A549 (cell line): ENCODE measurements around the gene TERB1. TPM values are rescaled to one million over a fixed set of nuclear protein-coding genes. Genes with fewer than 3 reads are reported as not detected.

Source experiments
- ATAC-seq, 2 experiments: fragments of 200-7000 bp in 1 of 2; fragments of >200 bp in 1 of 2; cut with Nextera tagmentation in 1 of 2; cut with Tn5 transposase in 1 of 2; 3 replicates each; pipeline versions ENCODE4 v1.8.0 to v1.9.1; 2018 to 2020; ENCODE audit warnings: mild to moderate bottlenecking in 1 of 2, moderate library complexity in 1 of 2
- CTCF ChIA-PET: fragments of 300-600 bp; sonication (Branson Sonifier 250); formaldehyde crosslinking; extraction: SDS; loops from one replicate; lab custom pipeline; 2021; ENCODE audit warnings: antibody characterized with exemption, inconsistent platforms; lab: Yijun Ruan, JAX
- POLR2A ChIA-PET: fragments of 350-600 bp; formaldehyde crosslinking; extraction: SDS; loops from one replicate; lab custom pipeline; 2021; ENCODE audit warnings: antibody characterized with exemption, inconsistent platforms; lab: Yijun Ruan, JAX
- DNase-seq, 2 experiments: peaks; one replicate each; pipeline versions ENCODE4 v3.0.0 to v3.0.0-alpha.2; 2011 to 2016; ENCODE audit warnings: low read depth in 1 of 2, low spot score in 1 of 2
- FAIRE-seq: peaks from 2 replicates; lab custom pipeline; 2011; peaks lifted over from hg19 to GRCh38; lab: Jason Lieb, UNC
- H3K27ac ChIP-seq, 2 experiments: fragments of >200 bp; sonication (Bioruptor Twin); formaldehyde crosslinking; 3 replicates each; pipeline ENCODE4 v1.5.1; 2016 to 2017
- H3K4me1 ChIP-seq: fragments of >200 bp; sonication (Bioruptor Twin); formaldehyde crosslinking; 3 replicates; pipeline ENCODE4 v1.6.1; 2016
- H3K4me2 ChIP-seq: fragments of >200 bp; sonication (Bioruptor Twin); formaldehyde crosslinking; 3 replicates; pipeline ENCODE4 v1.6.1; 2016
- H3K4me3 ChIP-seq: fragments of >200 bp; sonication (Bioruptor Twin); formaldehyde crosslinking; 3 replicates; pipeline ENCODE4 v1.5.1; 2016
- H3K9me3 ChIP-seq: fragments of >200 bp; sonication (Bioruptor Twin); formaldehyde crosslinking; 3 replicates; pipeline ENCODE4 v1.6.1; 2016
- CBX2 ChIP-seq: fragments of 200-600 bp; sonication (generic); IDR thresholded peaks from 2 replicates; pipeline ENCODE4 v1.6.1; 2016; ENCODE audit warnings: low read depth, mild to moderate bottlenecking, borderline replicate concordance
- CHD2 ChIP-seq: fragments of 150-350 bp; IDR thresholded peaks from 2 replicates; pipeline ENCODE4 v1.6.1; 2014; ENCODE audit warnings: low read length; ENCODE audit not compliant: partially characterized antibody
- CHD4 ChIP-seq: fragments of 200-600 bp; sonication (generic); IDR thresholded peaks from 2 replicates; pipeline ENCODE4 v1.6.1; 2016; ENCODE audit warnings: antibody characterized with exemption, mild to moderate bottlenecking, borderline replicate concordance
- EP300 ChIP-seq, 2 experiments: fragments of >200 bp; sonication (Bioruptor Twin); formaldehyde crosslinking; IDR thresholded peaks; 2 replicates in 1 of 2; 3 replicates in 1 of 2; pipeline ENCODE4 v1.6.1; 2016 to 2017
- ESRRA ChIP-seq: fragments of 150-350 bp; IDR thresholded peaks from 2 replicates; pipeline ENCODE4 v1.6.1; 2014; ENCODE audit warnings: mild to moderate bottlenecking, low read length, borderline replicate concordance
- FOSB ChIP-seq: fragments of 250-450 bp; sonication (Bioruptor Pico); IDR thresholded peaks from 2 replicates; pipeline ENCODE4 v1.5.0; 2020; ENCODE audit warnings: mild to moderate bottlenecking, moderate library complexity
- FOXS1 ChIP-seq: fragments of 250-450 bp; sonication (Bioruptor Pico); IDR thresholded peaks from 2 replicates; pipeline ENCODE4 v1.5.0; 2020; ENCODE audit warnings: mild to moderate bottlenecking, moderate library complexity
- GATA3 ChIP-seq: IDR thresholded peaks from 2 replicates; pipeline ENCODE4 v1.6.1; 2012; ENCODE audit warnings: borderline replicate concordance
- HOXA7 ChIP-seq: fragments of 250-450 bp; sonication (Bioruptor Pico); IDR thresholded peaks from 2 replicates; pipeline ENCODE4 v1.5.0; 2020; ENCODE audit warnings: mild to moderate bottlenecking, moderate library complexity
- HOXB13 ChIP-seq: fragments of 250-450 bp; sonication (Bioruptor Pico); IDR thresholded peaks from 2 replicates; pipeline ENCODE4 v1.5.0; 2020; ENCODE audit warnings: low read depth, mild to moderate bottlenecking, moderate library complexity
- MAFK ChIP-seq: fragments of 450-650 bp; IDR thresholded peaks from 2 replicates; pipeline ENCODE4 v1.6.1; 2014; ENCODE audit not compliant: partially characterized antibody
- NFE2L2 ChIP-seq: fragments of 150-350 bp; conservative IDR thresholded peaks from 2 replicates; pipeline ENCODE4 v1.6.1; 2014; ENCODE audit warnings: low read length
- NR3C1 ChIP-seq: fragments of >200 bp; sonication (Bioruptor Twin); formaldehyde crosslinking; IDR thresholded peaks from 3 replicates; pipeline ENCODE4 v1.6.1; 2017
- POLR2A ChIP-seq: IDR thresholded peaks from 2 replicates; pipeline ENCODE4 v1.6.1; 2012; ENCODE audit warnings: mild to moderate bottlenecking, low read length
- RAD21 ChIP-seq, 2 experiments: fragments of >200 bp in 1 of 2; sonication (Bioruptor Twin) in 1 of 2; formaldehyde crosslinking in 1 of 2; IDR thresholded peaks in 1 of 2; conservative IDR thresholded peaks in 1 of 2; 2 replicates in 1 of 2; 3 replicates in 1 of 2; pipeline ENCODE4 v1.6.1; 2012 to 2018; ENCODE audit warnings: inconsistent platforms in 1 of 2
- RCOR1 ChIP-seq: fragments of 150-350 bp; IDR thresholded peaks from 2 replicates; pipeline ENCODE4 v1.6.1; 2014; ENCODE audit warnings: antibody characterized with exemption, low read length, low read depth
- TFCP2L1 ChIP-seq: fragments of 250-450 bp; sonication (Bioruptor Pico); IDR thresholded peaks from 2 replicates; pipeline ENCODE4 v1.5.0; 2021; ENCODE audit warnings: mild to moderate bottlenecking
- TP53 ChIP-seq: fragments of 250-450 bp; sonication (Bioruptor Pico); IDR thresholded peaks from 2 replicates; pipeline ENCODE4 v1.5.0; 2021; ENCODE audit warnings: mild to moderate bottlenecking, moderate library complexity
- WGBS: methylation state at CpG from one replicate; pipeline ENCODE4 v1.1.6; 2017; ENCODE audit errors: missing lambda C conversion rate; 5-methylcytosine and 5-hydroxymethylcytosine counted together
- polyA plus RNA-seq, 4 experiments: library from polyadenylated mRNA; depleted of rRNA in 3 of 4; stranded (reverse); fragments of >200 nt; fragmentation: RNase III in 1 of 4; extraction: RNeasy Plus Mini Kit Qiagen cat#74134 plus additional on column Dnase treatment in 1 of 4; gene quantifications; 2 replicates in 3 of 4; 3 replicates in 1 of 4; pipeline ENCODE4 v1.2.3, GENCODE V29; 2011 to 2017
- TF ChIP-seq, protein P1 (sequence below): fragments of 250-450 bp; sonication (Bioruptor Pico); IDR thresholded peaks from 2 replicates; pipeline ENCODE4 v1.5.0; 2021; ENCODE audit warnings: mild to moderate bottlenecking, moderate library complexity, borderline replicate concordance
- TF ChIP-seq, protein P2 (sequence below): fragments of 150-350 bp; IDR thresholded peaks from 2 replicates; pipeline ENCODE4 v1.6.1; 2014; ENCODE audit warnings: low read depth, mild to moderate bottlenecking, low read length

TERB1 gene
- polyA plus RNA-seq, 2 of the 4 experiments (the other 2 are of a cell fraction) = 0.17 to 0.18 TPM

DNA sequence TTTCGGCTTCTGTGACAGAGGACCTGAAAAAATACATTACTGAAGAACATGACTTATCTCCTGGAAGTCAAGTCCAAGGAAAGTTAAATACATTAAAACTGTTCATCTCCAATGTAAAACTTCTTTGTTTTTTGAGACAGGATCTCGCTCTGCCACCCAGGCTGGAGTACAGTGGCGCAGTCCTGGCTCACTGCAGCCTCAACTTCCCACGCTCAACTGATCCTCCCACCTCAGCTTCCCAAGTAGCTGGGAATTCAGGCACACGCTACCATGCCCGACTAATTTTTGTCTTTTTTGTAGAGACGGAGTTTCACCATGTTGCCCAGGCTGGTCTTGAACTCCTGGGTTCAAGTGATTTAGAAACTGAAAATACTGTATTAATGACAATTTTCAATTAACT, 9.7 kb upstream of the TERB1 start:
- TF ChIP-seq, protein P1, sequence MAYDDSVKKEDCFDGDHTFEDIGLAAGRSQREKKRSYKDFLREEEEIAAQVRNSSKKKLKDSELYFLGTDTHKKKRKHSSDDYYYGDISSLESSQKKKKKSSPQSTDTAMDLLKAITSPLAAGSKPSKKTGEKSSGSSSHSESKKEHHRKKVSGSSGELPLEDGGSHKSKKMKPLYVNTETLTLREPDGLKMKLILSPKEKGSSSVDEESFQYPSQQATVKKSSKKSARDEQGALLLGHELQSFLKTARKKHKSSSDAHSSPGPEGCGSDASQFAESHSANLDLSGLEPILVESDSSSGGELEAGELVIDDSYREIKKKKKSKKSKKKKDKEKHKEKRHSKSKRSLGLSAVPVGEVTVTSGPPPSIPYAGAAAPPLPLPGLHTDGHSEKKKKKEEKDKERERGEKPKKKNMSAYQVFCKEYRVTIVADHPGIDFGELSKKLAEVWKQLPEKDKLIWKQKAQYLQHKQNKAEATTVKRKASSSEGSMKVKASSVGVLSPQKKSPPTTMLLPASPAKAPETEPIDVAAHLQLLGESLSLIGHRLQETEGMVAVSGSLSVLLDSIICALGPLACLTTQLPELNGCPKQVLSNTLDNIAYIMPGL (CRISPR knock-in tag) = no peak
- TF ChIP-seq, protein P2, sequence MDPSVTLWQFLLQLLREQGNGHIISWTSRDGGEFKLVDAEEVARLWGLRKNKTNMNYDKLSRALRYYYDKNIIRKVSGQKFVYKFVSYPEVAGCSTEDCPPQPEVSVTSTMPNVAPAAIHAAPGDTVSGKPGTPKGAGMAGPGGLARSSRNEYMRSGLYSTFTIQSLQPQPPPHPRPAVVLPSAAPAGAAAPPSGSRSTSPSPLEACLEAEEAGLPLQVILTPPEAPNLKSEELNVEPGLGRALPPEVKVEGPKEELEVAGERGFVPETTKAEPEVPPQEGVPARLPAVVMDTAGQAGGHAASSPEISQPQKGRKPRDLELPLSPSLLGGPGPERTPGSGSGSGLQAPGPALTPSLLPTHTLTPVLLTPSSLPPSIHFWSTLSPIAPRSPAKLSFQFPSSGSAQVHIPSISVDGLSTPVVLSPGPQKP = no peak
- TF ChIP-seq POLR2A (no peak), HOXB13 (no peak), GATA3 (no peak), CHD4 (no peak), NR3C1 (no peak), TFCP2L1 (CRISPR knock-in tag) (no peak), FOSB (CRISPR knock-in tag) (no peak), EP300 (IDR thresholded peaks at IDR 0.05) (no peak), CBX2 (no peak), MAFK (no peak), RCOR1 (no peak), TP53 (CRISPR knock-in tag) (no peak), NFE2L2 (no peak), RAD21 (conservative IDR thresholded peaks at IDR 0.05 in 1 of 2, IDR thresholded peaks at IDR 0.05 in 1 of 2) (no peak), FOXS1 (no peak), CHD2 (no peak)

DNA sequence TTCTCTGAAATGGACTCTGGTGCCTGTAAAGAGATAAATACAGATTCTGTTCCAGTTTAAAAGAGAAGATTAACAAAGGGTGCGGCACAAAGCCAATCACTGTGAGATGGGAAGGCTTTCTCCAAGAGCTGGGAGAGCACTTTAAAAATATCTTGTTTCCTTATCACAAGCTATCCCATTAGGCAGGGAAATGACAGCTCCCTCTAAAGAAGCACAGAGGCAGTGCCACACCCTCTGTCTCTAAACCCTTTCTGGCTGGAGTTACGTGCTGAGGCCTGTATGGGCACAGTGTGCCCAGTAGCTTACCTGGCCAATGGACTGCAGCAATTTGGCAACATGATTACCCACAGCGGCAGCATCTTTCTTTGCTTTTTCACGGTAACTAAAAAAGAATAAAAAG, 9.0 kb upstream of the TERB1 start:
- H3K4me1 ChIP-seq = no peaks in the 10 kb centered on the region
- DNase-seq (no peak), ATAC-seq (peak; percentile 47 to 65; a peak in 3 of 6 replicates), FAIRE-seq (no peak)
- ChIA-PET CTCF (interaction anchor here (1.1 to 3.1 kb wide), 3 partner anchors 19 to 63 kb away, joined by 3 to 14 read pairs (median 7); partner anchors contain the start of gene NAE1), POLR2A (no interaction called here)
- WGBS = 93% methylated on average over 4 of the region's 4 CpGs
- TF ChIP-seq NFE2L2 = no peak
- TF ChIP-seq, protein P1 (CRISPR knock-in tag) = no peak
- no peak for TF ChIP-seq RCOR1
- no peak for TF ChIP-seq HOXA7 (CRISPR knock-in tag)
- no peak for TF ChIP-seq FOSB (CRISPR knock-in tag)
- no peak overlapping the region for H3K27ac ChIP-seq
- H3K4me3 ChIP-seq = no peak overlapping the region
- H3K4me2 ChIP-seq = no peak overlapping the region
- no peaks in the 10 kb centered on the region for H3K9me3 ChIP-seq

More for the DNA sequence above, 9.7 kb upstream of the TERB1 start:
- no peak overlapping the region for H3K4me2 ChIP-seq
- H3K4me3 ChIP-seq = no peak overlapping the region
- H3K9me3 ChIP-seq = no peaks in the 10 kb centered on the region
- no peaks in the 10 kb centered on the region for H3K4me1 ChIP-seq
- ATAC-seq = peak in 1 of 2 experiments; percentile 23; a peak in 2 of 6 replicates
- POLR2A ChIA-PET = no interaction called here
- no peak overlapping the region for H3K27ac ChIP-seq
- no peak for FAIRE-seq
- 95% methylated on average over 7 of the region's 7 CpGs for WGBS
- CTCF ChIA-PET = interaction anchor here (1.1 to 3.1 kb wide), 3 partner anchors 19 to 62 kb away, joined by 3 to 14 read pairs (median 7); partner anchors contain the start of gene NAE1
- DNase-seq = no peak

DNA sequence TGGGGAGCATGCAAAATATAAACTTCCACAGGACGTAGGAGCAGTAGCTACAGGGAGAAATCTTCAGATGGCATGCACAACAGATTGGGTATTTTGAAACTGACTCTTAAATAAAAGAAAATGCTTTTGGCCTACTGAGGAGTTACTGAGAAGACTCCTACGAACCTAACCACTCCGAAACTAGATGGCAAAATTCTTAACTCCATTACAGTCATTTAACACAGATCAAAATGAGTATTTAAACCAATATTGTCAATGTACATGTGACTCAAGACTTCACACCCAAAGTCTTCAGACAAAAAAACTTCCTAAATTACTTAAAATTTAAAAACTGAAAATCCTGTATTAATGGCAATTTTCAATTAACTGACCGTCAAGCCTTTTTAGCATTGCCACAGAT, 8.4 kb upstream of the TERB1 start:
- TF ChIP-seq ESRRA = no peak
- no peak for TF ChIP-seq TFCP2L1 (CRISPR knock-in tag)
- no peak for TF ChIP-seq CBX2
- no peaks in the 10 kb centered on the region for H3K4me1 ChIP-seq
- ATAC-seq (no peak), FAIRE-seq (no peak), DNase-seq (no peak)
- no peaks in the 10 kb centered on the region for H3K9me3 ChIP-seq
- no peak overlapping the region for H3K4me3 ChIP-seq
- 95% methylated on average over 4 of the region's 4 CpGs for WGBS
- ChIA-PET CTCF (interaction anchor here (2.4 to 3.1 kb wide), 2 partner anchors 20 to 58 kb away, joined by 7 to 14 read pairs; partner anchors contain the start of gene NAE1), POLR2A (no interaction called here)
- H3K4me2 ChIP-seq = no peak overlapping the region
- no peak overlapping the region for H3K27ac ChIP-seq
